Activated effector memory CD4-positive, alpha-beta T cell treated with anti-CD3 and anti-CD28 coated beads, Interleukin-2, amount 50 U/mL, for 16 hours (primary cell): ENCODE measurements around the gene GPT2.

Experiments
- DNase-seq: peaks from one replicate; pipeline ENCODE4 v3.0.0-alpha.2; 2020

GPT2 gene

GRCh38 chr16:46973996-46974324 lies 89.8 kb downstream of the GPT2 start:
- DNase-seq, result no peak

- DNase-seq, result no peak
These were observed 90.2 kb downstream of the GPT2 start for GRCh38 chr16:46974352-46974751.

- no peak for DNase-seq
These were observed 91.0 kb downstream of the GPT2 start for GRCh38 chr16:46975165-46975564.

DNA sequence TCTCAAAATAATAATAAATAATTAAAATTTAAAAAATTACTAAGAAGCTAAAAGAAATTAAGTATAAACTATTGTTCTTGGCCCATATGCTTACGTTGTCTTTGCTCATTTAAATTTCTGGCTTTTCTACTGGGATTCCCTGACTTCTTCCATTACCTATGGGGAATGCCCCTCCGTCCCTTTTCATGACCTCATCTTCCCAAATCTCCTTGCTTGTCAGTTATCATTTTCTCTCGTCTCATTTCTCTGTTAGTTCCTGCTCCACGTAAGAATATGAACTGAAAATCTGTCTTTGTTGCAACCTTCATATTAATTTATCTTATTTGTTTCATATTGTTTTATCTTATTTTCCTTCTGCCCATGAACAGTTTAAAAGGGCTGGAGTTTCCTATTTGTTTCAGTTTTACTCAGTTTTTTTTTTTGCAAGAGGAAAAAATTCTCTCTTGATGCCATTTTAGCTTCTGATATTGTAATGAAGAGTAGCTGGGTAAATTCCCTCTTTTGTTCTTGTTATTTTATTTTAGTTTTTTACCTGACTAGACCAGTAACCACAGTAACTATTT lies 91.8 kb downstream of the GPT2 start:
- DNase-seq, result no peak

DNA sequence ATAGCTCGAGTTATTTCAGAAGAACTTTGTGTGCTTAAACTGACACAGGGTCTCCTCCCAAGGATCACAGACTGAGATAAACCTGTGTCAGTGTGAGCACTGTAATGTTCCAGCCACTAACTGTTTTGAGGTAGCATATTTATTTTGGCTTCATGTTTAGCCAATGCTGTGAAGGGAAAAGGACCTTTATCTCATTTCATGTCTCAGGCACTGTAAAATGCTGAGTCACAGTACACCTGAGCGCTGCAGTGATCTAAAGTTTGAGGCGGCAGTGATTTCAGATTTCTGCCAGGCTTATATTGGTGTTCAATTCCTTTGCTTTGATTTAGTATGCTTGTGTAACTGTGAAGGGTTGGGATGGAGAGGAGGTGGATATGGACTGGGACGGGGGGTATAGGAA lies 92.4 kb downstream of the GPT2 start:
- DNase-seq, result no peak
